Fibroblast of skin of right quadriceps (primary cell): Measurements from ENCODE around the gene CLTB.
"Not testable (repeated sequence)": the region's sequence is repeated elsewhere in the genome, so short reads cannot be mapped to it uniquely, and the experiment has no call there.

Experiments
- DNase-seq: peaks from one replicate; pipeline ENCODE4 v3.0.0-alpha.2; 2013

The CLTB gene, protein sequence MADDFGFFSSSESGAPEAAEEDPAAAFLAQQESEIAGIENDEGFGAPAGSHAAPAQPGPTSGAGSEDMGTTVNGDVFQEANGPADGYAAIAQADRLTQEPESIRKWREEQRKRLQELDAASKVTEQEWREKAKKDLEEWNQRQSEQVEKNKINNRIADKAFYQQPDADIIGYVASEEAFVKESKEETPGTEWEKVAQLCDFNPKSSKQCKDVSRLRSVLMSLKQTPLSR

DNA sequence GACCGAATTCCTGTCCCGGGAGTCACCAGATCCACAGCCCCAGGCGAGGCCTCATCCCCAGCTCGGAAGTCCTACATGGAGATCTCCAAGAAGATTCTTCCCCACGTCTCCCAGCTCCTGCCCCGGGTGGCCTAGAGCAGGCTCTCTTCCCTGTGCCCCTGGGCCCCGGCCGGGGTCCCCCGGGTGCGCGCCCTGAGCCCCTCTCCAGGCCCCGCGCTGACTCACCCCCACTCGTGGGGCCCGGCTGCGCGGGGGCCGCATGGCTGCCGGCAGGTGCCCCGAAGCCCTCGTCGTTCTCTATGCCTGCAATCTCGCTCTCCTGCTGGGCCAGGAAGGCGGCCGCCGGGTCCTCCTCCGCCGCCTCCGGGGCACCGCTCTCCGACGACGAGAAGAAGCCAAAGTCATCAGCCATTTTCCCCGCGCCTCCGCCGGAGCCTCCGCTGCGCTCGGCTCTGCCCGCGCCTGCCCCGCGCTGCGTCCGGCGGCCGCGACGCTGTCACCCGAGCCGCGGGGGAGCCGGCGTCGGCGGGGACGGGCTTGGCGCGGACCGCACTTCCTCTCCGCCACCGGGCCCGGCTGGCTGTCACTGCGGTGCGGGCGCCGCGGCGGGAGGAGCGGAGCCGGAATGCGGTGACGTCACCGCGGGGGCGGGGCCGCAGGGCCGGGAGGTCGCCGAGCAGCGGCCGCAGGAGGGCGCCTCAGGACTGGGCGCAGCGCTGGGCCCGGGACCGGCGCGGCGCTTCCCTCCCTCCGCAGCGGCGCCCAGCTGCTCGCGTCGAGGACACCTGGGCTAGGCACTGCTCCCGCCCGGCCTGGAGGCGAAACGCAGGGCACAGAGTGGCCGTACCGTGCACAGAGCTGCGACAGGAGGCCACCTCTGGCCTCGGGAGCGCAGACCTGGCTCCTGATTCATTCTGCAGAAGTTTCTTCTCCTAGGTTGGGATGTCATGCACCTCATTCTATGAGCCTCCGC lies at the start of gene CLTB:
CLTB (minus strand) TSS at position 588 of the 973 bp plus-strand sequence; CDS start at position 412, 176 bp downstream.
- peak; percentile 81 for DNase-seq

DNA sequence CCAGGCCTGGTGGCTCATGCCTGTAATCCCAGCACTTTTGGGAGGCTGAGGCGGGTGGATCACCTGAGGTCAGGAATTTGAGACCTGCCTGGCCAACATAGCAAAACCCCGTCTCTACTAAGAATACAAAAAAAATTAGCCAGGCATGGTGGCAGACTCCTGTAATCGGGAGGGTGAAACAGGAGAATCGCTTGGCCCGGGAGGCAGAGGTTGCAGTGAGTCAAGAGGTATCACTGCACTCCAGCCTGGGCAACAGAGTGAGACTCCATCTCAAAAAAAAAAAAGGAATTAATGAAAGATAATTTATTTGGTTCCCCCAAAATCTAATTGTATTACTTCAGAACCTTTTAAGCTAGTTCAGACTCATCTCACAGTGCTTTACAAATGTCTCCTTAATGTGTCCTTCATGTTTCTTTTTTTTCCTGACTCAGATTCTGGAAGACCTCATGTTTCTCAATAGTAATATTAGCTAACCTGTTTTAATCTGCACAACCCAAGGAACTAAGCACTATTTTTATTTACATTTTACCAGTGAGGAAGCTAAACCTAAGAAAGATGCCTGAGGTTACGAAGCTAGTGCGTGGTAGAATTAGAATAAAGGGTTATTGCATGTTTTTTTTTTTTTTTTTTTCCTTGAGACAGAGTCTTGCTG lies 46.9 kb upstream of the CLTB start:
- DNase-seq: no peak

DNA sequence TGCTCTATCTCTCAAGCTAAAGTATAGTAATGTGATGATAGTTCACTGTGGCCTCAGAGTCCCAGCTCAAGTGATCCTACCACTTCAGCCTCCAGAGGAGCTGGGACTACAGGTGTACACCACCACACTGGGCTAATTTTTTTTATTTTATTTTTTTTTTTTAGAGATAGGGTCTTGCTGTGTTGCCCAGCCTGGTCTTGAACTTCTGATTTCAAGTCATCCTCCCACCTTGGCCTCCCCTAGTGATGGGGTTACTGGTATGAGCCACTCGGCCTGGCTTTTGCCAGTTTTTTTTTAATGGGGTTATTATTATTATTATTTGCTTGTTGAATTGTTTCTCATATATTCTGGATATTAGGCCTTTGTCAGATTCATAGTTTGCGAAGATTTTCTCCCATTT lies 45.0 kb upstream of the CLTB start:
- no peak for DNase-seq

DNA sequence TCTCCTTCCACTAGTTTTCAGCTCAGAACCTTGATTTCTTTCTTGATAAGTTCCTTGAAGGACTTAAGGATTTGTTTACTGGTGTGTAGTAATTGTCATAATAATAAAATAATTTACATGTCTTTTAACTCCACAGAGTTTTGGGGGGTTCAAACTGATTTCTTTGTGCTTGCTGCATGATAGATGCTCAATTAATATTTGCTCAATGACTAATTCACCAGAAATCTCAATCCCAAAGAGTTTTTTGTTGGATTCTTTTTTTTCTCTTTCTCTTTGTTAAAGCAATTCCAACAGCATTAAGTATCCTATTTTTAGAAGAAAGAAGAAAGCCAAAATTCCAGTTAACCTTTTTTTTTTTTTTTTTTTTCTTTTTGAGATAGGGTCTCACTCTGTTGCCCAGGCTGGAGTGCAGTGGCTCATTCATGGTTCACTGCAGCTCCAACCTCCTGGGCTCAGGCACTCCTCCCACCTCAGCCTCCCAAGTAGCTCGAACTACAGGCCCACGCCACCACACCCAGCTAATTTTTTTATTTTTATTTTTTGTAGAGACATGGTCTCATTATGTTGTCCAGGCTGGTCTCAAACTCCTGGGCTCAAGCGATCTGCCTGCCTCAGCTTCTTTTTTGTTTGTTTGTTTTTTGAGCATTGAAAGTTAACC lies 42.7 kb upstream of the CLTB start:
- no peak for DNase-seq

DNA sequence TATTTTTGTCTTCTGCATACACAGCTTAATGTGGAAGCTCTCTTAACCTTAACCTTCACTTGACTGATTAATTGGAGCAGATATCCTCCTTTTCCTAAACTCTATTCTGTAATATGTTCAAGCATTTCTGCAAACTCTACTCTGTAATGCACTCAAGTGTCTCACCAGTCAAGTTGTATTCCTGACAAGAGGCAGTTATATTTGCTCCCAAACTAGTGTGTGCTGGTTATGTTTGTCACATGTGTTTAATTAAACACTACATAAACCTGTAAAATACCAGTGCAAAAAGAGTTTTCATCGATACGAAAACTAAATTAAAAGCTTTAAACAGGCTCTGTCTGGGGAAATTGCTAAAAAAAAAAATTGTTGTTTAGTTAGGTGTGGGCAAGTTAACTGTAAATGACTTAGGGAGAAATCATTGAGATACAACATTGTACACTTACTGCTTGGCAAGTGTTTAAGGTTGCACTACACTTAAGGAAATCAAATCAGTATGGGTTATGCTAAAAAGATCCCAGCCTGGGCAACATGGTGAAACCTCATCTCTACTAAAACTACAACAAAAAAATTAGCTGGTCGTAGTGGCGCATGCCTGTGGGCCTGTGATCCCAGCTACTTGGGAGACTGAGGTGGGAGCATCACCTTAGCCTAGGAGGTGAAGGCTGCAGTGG lies 38.5 kb upstream of the CLTB start:
- DNase-seq: no peak

DNA sequence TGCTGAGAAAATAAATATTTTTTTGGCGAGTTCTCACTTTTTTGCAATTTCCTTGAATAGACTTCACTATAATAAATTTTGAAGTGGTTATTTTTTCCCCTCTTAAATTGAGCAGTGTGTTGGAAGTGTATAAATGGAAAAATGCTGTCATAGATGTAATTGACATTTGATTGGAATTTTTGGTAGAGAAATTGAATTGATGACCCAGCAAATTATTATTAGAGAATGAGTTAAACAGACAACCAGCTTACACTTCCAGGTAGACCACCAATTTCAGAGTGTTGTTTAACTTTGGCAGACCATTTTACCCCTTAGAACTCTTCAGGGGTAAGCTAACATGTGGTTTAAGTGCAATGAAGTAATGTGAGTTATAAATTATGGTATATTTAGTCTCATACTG lies 33.7 kb upstream of the CLTB start:
- no peak for DNase-seq

DNA sequence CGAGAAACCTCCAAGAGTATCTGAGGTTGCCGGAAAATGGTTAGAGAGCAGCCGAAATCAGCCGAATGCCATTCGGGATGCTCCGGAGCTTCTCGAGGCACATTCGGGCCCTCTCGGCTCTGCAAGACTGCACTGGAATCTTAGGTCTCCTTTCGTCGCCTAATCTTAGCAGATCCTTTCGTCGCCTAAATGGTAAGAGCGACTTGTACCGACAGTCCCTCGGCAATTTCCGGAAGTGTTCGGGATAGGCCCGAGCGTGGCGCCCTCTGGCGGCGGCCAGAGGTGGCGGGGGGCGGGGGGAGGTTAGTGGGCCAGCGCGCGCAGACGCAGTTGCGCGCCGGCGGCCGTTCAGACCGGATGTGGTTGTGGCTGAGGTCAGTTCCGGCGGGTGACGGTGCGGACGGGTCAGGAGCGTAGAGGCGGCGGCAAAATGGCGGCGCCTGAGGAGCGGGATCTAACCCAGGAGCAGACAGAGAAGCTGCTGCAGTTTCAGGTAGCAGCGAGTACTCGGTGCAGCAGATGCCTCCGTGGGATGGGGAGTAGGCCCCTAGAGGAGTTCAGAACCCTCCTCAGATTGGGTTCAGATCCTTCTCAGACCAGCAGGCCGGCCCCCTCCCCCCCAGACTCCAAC lies 31.8 kb upstream of the CLTB start, which contains the start of gene FAF2:
FAF2 (plus strand) TSS at position 408 of the 631 bp plus-strand sequence; CDS start at position 431, 23 bp downstream.
- peak; percentile 99 for DNase-seq

DNA sequence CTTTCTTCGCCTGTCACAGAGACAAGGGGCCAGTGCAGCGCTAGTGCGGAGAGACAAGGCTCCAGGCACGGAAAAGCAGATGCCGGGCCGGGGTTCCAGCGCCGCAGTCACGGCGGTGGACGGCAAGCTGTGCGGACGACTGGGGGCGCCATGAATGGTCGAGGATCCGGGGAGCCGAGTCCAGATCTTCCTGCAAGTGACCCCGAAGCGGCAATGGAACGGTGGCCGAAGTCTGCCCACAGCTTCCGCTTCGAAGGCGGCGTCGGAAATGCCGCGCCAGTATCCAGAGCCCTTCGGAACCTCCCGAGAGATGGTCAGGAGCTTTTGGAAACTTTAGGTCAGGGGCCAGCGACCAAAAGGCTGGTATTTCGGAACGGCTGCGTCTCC lies 31.2 kb upstream of the CLTB start:
- DNase-seq: no peak

DNA sequence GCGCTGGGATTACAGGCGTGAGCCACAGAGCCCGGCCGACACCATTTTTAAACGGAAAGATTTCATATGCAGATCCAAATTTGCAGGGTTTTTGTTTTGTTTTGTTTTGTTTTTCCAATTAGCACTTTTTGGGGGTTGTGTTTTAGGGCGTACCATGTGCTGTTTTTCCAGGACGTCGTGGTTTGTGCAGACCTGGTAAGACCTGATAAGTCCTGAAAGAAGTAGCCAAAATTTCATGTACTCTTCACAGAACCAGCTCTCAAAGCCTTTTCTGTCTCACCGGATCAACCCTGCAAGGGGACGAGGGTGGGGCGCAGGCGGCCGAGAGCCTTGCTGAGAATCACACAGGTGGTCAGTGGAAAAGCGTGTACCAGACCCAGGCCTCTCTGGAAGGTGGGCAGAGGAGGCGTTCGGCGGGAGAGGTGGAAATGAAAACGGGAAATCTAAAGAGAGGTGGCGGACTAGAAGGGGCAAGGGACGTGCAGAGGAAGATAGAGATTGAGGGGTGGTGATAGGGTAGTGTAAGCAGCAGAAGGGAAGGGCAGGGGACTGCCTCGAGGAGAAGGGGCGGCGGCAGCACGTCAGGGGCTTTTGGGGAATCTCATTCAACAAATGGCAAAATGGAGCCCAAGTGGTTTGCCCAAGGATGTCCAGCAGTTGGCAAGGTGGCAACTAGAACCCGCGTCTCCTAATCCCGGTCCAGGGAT lies 30.7 kb upstream of the CLTB start:
- DNase-seq: no peak

DNA sequence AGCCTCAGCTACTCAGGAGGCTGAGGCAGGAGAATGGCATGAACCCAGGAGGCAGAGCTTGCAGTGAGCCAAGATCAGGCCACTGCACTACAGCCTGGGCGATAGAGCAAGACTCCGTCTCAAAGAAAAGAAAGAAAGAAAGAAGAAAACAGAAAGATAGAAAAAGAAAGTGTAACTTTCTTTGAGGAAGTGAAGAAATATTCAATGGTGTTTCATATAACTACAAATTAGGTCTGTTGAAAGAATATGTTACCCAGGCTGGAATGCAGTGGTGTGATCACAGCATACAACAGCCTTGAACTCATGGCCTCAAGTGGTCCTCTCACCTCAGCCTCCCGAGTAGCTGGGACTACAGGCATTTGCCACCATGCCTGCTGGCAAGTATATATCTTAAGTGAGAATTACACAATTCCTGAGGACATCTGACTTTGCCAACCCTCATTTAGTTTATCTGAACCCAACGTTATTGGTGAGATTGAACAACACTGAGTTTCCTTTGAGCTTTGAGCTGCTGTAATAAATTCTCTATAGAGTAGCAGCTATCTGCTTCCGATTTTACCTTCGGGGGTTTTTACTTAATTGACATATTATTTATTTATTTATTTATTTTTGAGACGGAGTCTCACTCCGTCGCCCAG lies 29.8 kb upstream of the CLTB start:
- DNase-seq: no peak

DNA sequence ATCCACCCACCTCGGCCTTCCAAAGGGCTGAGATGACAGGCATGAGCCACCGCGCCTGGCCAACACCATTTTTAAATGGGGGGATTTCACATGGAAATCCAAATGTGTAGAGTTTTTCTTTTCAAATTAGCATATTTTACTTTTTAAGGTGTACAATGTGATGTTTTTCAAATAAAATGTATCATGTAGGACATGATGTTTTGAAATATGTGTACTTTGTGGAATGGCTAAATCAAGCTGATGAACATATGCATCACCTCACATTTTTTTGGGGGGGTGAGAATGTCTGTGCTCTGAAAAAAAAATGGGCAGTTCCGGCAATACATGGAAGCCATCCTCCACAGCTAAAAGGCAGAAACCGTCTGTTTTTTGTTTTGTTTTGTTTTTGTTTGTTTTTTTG lies 28.4 kb upstream of the CLTB start:
- DNase-seq: no peak

DNA sequence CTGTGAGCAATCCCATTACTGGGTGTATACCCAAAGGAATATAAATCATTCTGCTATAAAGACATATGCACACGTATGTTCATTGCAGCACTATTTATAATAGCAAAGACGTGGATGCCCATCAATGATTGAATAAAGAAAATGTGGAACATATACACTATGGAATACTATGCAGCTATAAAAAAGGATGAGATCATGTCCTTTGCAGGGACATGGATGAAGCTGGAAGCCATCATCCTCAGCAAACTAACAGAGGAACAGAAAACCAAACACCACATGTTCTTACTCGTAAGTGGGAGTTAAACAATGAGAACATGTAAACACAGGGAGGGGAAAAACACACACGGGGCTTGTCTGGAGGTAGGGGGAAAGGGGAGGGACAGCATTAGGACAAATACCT lies 26.6 kb upstream of the CLTB start:
- DNase-seq: not testable (repeated sequence)

DNA sequence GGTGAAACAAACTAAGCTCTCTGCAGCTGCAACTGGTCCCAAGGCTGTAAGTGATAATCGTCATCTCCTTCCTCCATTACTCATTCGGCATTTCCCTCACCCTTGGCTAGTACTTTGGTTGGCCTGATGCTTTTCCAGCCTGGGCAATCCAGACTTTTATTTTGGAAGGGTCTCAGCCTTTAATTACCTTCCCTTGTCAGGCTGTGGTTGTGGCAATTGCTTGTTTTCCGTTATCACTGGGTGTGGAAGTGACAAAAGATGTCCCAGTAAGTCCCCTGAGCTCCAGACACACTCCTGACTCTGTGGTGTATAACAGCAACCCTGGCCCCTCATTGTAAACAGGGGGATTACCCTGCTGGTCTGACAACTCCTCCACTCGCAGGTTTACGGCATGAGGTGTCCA lies 25.6 kb upstream of the CLTB start:
- DNase-seq: peak; percentile 51

DNA sequence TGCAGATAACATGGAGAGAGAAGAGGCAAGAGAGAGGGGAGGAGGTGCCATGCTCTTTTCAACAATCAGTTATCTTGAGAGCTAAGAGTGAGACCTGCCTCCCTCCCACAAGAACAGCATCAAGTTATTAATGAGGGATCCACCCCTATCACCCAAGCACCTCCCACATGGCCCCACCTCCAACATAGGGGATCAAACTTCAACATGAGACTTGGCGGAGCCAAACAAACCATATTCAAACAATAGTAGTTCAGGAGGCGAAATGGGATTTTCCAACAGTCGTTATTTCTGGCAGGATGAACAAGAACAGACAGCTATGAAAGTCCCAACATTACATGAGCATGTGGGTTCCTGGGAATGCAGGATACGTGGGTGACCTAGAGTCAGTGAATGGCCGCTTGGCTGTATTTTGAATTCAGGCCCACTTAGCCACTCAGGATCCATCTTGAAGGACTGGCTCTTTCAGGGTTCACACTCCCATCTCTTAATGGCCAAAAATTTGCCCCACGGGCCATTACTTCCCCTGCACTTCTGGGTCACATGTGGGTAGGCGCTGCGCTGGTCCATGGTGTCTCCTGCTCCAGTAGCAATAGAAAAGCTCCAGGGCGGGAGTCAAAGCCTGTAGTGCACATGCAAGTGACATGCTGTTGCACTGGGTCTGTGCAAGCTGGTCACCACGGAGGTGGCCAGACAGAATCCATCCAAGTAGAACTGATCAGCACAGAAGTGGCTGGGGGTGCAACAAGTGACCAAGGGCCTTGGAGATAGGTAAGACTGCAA lies 24.8 kb upstream of the CLTB start:
- DNase-seq: no peak

DNA sequence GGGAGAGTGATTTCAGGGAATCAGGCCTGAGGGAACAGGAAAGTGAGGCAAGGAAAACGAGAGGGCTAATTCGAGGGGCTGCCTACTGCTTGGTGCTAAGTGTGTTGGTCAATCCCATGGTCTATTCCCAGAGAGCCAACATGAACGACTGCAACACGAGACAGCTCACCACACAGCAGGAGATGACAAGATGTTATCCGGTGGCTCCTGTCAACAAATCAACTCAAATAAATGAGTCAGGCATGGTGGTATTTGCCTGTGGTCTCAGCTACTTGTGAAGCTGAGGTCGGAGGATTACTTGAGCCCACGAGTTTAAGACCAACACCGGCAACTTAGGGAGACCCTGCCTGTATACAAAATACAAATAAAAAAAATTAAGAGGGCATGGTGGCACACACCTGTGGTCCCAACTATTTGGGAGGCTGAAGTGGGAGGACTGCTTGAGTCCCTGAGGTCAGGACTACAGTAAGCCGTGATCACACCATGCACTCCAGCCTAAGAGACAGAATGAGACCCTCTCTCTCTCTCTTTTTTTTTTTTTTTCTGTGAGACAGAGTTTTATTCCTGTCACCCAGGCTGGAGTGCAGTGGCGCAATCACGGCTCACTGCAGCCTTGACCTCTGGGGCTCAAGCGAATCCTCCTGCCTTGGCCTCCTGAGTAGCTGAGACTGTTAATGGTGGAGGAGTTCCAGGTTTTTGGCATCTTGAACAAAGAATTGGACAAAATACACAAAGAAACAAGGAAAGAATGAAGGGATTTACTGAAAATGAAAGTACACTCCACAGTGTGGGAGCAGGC lies 22.8 kb upstream of the CLTB start:
- peak; percentile 89 for DNase-seq

DNA sequence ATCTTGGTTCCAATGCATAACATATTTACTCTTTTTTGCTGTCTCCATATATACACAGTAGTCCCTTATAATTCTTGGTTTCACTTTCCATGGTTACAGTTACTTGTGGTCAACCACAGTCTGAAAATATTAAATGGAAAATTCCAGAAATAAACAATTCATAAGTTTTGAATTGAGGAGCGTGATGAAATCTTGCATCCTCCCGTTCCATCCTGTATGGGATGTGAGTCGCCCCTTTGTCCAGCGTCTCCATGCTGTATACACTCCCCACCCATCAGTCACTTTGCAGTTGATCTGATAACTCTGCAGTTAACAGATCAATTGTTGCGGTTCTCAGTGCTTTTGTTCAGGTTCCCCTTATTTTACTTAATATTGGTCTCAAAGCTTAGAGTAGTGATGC lies 20.3 kb upstream of the CLTB start:
- DNase-seq: peak; percentile 65

DNA sequence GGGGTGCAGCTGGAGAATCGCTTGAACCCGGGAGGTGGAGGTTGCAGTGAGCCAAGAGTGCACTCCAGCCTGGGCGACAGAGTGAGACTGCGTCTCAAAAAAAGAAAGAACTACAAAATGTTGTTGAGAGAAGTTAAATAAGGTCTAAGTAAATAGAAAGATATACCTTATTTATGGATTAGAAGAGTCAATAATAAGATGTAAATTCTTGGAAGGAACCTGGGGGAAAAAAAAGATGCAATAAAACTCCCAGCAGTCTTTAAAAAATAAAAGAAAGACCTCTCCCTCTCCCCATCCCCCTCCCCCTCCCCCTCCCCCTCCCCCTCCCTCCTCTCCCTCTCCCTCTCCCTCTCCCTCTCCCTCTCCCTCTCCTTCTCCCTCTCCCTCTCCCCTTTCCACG lies 16.4 kb upstream of the CLTB start:
- DNase-seq: no peak

DNA sequence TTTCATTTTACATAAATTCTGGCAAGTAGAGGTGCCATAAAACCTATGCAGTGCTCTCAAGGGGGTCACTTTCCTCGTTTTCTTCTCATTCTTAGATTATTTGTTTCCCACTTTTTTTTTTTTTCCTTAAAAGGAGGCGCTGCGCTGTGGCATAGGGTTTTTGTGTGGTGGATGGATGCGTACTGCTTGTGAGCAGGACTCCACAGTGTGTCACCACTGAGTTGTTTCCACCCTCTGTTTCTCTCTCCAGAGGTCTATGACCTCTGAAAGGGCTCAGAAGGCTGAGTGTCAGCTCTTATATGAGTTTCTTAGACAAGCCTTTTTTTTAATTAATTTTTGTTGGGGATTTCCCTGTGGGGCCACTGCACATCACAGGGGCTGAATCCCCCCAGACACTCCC lies 13.6 kb upstream of the CLTB start:
- DNase-seq: no peak

DNA sequence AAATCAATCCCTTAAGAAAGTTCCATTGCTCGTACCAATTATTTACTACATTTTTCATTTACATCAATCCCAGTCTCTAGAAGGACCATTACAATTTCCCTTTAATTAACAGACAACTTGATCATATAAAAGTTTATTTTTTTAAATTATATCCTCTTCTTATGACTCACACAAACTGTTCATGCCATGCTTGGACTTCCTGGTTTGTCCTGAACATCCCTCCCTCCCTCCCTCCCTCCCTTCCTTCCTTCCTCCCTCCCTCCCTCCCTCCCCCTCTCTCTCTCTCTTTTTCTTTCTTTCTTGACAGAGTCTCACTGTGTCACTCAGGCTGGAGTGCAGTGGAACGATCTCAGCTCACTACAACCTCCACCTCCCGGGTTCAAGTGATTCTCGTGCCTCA lies 11.6 kb upstream of the CLTB start:
- no peak for DNase-seq
